ENCODE results near the gene ZNF579. TPM values are rescaled to one million over a fixed set of nuclear protein-coding genes. Genes with fewer than 3 reads are reported as not detected.

ZNF579 gene
- polyA plus RNA-seq, 2 of the 4 experiments (the other 2 are of a cell fraction), result 6.5 to 16.2 TPM

- TF ChIP-seq KDM5A (IDR thresholded peaks at IDR 0.05) (no peak), EP300 (IDR thresholded peaks at IDR 0.05) (no peak), HOXB5 (CRISPR knock-in tag; IDR thresholded peaks at IDR 0.05) (no peak), EHMT2 (IDR thresholded peaks at IDR 0.05; ENCODE audit: low read depth) (no peak), PHF8 (IDR thresholded peaks at IDR 0.05; ENCODE audit: borderline replicate concordance, low read depth) (no peak), POLR2AphosphoS2 (conservative IDR thresholded peaks at IDR 0.05; ENCODE audit: low read length) (no peak), HEYL (CRISPR knock-in tag; IDR thresholded peaks at IDR 0.05) (no peak), GATA3 (IDR thresholded peaks at IDR 0.05; ENCODE audit: borderline replicate concordance) (no peak), PBX3 (IDR thresholded peaks at IDR 0.05) (no peak), CHD4 (IDR thresholded peaks at IDR 0.05; ENCODE audit: borderline replicate concordance) (no peak), JUNB (IDR thresholded peaks at IDR 0.05) (no peak), CBX8 (IDR thresholded peaks at IDR 0.05) (no peak), RARB (CRISPR knock-in tag; IDR thresholded peaks at IDR 0.05) (no peak)
- TF ChIP-seq, protein P1, sequence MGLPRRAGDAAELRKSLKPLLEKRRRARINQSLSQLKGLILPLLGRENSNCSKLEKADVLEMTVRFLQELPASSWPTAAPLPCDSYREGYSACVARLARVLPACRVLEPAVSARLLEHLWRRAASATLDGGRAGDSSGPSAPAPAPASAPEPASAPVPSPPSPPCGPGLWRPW (IDR thresholded peaks at IDR 0.05), result no peak
- Histone ChIP-seq H3K4me1 (peaks cover 39% of the 10 kb centered on the region), H3K4me2 (no peak overlapping the region), H3K4me3 (no peak overlapping the region), H3K27ac (no peak overlapping the region), H3K9me3 (no peaks in the 10 kb centered on the region)
- ATAC-seq (no peak), FAIRE-seq (no peak), DNase-seq (ENCODE audit: low read depth in 1 of 2, low spot score in 1 of 2) (no peak)
- CTCF ChIA-PET, result interaction anchor here (1.4 kb wide), 1 partner anchor 26 kb away, joined by 5 read pairs; no protein-coding TSS in a partner anchor
- POLR2A ChIA-PET, result no interaction called here
- WGBS (ENCODE audit: missing lambda C conversion rate), result 58% methylated on average over 4 of the region's 5 CpGs
Measured at GRCh38 chr19:55543567-55543966, 37.1 kb downstream of the ZNF579 start.

DNA sequence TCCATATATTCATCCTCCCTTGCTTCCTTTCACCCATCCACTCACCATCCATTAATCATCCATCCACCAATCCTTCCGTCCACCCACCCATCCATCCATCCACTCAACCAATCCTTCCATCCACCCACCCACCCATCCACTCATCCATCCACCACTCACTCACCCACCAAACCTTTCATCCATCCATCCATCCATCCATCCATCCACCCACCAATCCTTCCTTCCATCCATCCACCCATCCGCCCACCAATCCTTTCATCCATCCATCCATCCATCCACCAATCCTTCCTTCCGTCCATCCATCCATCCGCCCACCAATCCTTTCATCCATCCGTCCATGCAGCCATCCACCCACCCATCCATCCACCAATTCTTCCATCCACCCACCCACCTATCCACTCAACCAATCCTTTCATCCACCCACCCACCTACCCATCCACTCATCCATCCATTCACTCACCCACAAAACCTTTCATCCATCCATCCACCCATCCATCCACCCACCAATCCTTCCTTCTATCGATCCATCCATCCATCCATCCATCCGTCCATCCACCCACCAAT is 38.3 kb downstream of the ZNF579 start:
- DNase-seq (ENCODE audit: low read depth in 1 of 2, low spot score in 1 of 2) (no peak), FAIRE-seq (no peak), ATAC-seq (no peak)
- ChIA-PET CTCF (no interaction called here), POLR2A (no interaction called here)
- no peak overlapping the region for H3K27ac ChIP-seq
- 93% methylated on average over 7 of the region's 7 CpGs for WGBS (ENCODE audit: missing lambda C conversion rate)
- H3K4me2 ChIP-seq, result no peak overlapping the region
- no peak for TF ChIP-seq HMGXB4 (CRISPR knock-in tag; IDR thresholded peaks at IDR 0.05; ENCODE audit: borderline replicate concordance)
- TF ChIP-seq EHMT2 (IDR thresholded peaks at IDR 0.05; ENCODE audit: low read depth), result no peak
- TF ChIP-seq USF2 (IDR thresholded peaks at IDR 0.05), result no peak
- no peak for TF ChIP-seq TP53 (CRISPR knock-in tag; IDR thresholded peaks at IDR 0.05)
- TF ChIP-seq ZC3H11A (IDR thresholded peaks at IDR 0.05), result no peak
- TF ChIP-seq FOSB (CRISPR knock-in tag; IDR thresholded peaks at IDR 0.05), result no peak
- TF ChIP-seq ATOH8 (CRISPR knock-in tag; IDR thresholded peaks at IDR 0.05; ENCODE audit: low read depth), result no peak
- TF ChIP-seq NFE2L2 (conservative IDR thresholded peaks at IDR 0.05; ENCODE audit: low read length), result no peak
- no peaks in the 10 kb centered on the region for H3K9me3 ChIP-seq
- H3K4me1 ChIP-seq, result peaks cover 37% of the 10 kb centered on the region
- H3K4me3 ChIP-seq, result no peak overlapping the region

Data from A549 (cell line).